Activated CD4-positive, alpha-beta memory T cell treated with anti-CD3 and anti-CD28 coated beads, Interleukin-2, amount 10 ng/mL, durations not matched to agents 7 days and 5 days (primary cell): ENCODE results near the gene SLC2A4RG. TPM values are rescaled to one million over a fixed set of nuclear protein-coding genes. Genes with fewer than 3 reads are reported as not detected.
"Not testable (repeated sequence)": the region's sequence is repeated elsewhere in the genome, so short reads cannot be mapped to it uniquely, and the experiment has no call there.

ENCODE experiments used
- CTCF ChIA-PET: fragments of 350-600 bp; sonication (Branson Sonifier 250); formaldehyde crosslinking; loops from one replicate; lab custom pipeline; 2021; ENCODE audit warnings: antibody characterized with exemption, inconsistent platforms; lab: Charles Lee
- POLR2A ChIA-PET: fragments of 350-600 bp; sonication (Branson Sonifier 250); formaldehyde crosslinking; loops from one replicate; lab custom pipeline; 2021; ENCODE audit warnings: antibody characterized with exemption; lab: Charles Lee
- DNase-seq: peaks from one replicate; pipeline ENCODE4 v3.0.0-alpha.2; 2020
- H3K27ac Mint-ChIP-seq: one replicate; pipeline ENCODE4 v1.8.0; 2021; ENCODE audit warnings: mild to moderate bottlenecking, mixed read lengths
- H3K27me3 Mint-ChIP-seq: one replicate; pipeline ENCODE4 v1.8.0; 2021; ENCODE audit warnings: mixed read lengths
- H3K36me3 Mint-ChIP-seq: one replicate; pipeline ENCODE4 v1.8.0; 2021; ENCODE audit warnings: low read depth, mixed read lengths
- H3K4me1 Mint-ChIP-seq: one replicate; pipeline ENCODE4 v1.8.0; 2021; ENCODE audit warnings: mixed read lengths
- H3K4me3 Mint-ChIP-seq: one replicate; pipeline ENCODE4 v1.8.0; 2021; ENCODE audit warnings: mild to moderate bottlenecking, mixed read lengths
- H3K9me3 Mint-ChIP-seq: one replicate; pipeline ENCODE4 v1.8.0; 2021; ENCODE audit warnings: mixed read lengths
- total RNA-seq, 2 experiments: library from RNA; stranded (reverse); gene quantifications; one replicate each; pipeline ENCODE4 v1.2.3, GENCODE V29; 2021

Gene SLC2A4RG
- total RNA-seq, 2 experiments from 2014 or later, result 88.3 to 90.4 TPM

GRCh38 chr20:63773571-63774241, 34.1 kb downstream of the SLC2A4RG start:
- no peak overlapping the region for H3K27ac Mint-ChIP-seq
- peaks cover 2% of the 10 kb centered on the region for H3K27me3 Mint-ChIP-seq
- H3K36me3 Mint-ChIP-seq, result no peaks in the 10 kb centered on the region
- no peak for DNase-seq
- no peak overlapping the region for H3K4me3 Mint-ChIP-seq
- H3K9me3 Mint-ChIP-seq, result no peaks in the 10 kb centered on the region
- H3K4me1 Mint-ChIP-seq, result no peaks in the 10 kb centered on the region
- ChIA-PET CTCF (interaction anchor here (1.5 kb wide), 1 partner anchor 11 kb away, joined by 3 read pairs; no protein-coding TSS in a partner anchor), POLR2A (no interaction called here)

GRCh38 chr20:63774306-63774705, 34.7 kb downstream of the SLC2A4RG start:
- H3K9me3 Mint-ChIP-seq, result no peaks in the 10 kb centered on the region
- no peaks in the 10 kb centered on the region for H3K4me1 Mint-ChIP-seq
- peaks cover 2% of the 10 kb centered on the region for H3K27me3 Mint-ChIP-seq
- no peak overlapping the region for H3K4me3 Mint-ChIP-seq
- no peaks in the 10 kb centered on the region for H3K36me3 Mint-ChIP-seq
- CTCF ChIA-PET, result interaction anchor here (1.1 to 1.5 kb wide), 2 partner anchors 10 to 12 kb away, joined by 3 read pairs; no protein-coding TSS in a partner anchor
- no peak overlapping the region for H3K27ac Mint-ChIP-seq
- POLR2A ChIA-PET, result no interaction called here
- no peak for DNase-seq

- no peaks in the 10 kb centered on the region for H3K4me1 Mint-ChIP-seq
- H3K9me3 Mint-ChIP-seq, result no peaks in the 10 kb centered on the region
- peaks cover 2% of the 10 kb centered on the region for H3K27me3 Mint-ChIP-seq
- CTCF ChIA-PET, result interaction anchor here (1.1 to 1.5 kb wide), 2 partner anchors 9 to 11 kb away, joined by 3 read pairs; no protein-coding TSS in a partner anchor
- H3K4me3 Mint-ChIP-seq, result no peak overlapping the region
- POLR2A ChIA-PET, result no interaction called here
- no peaks in the 10 kb centered on the region for H3K36me3 Mint-ChIP-seq
- no peak for DNase-seq
- H3K27ac Mint-ChIP-seq, result no peak overlapping the region
Observed at GRCh38 chr20:63775096-63775978, 35.8 kb downstream of the SLC2A4RG start.

- DNase-seq, H3K27ac Mint-ChIP-seq, H3K4me3 Mint-ChIP-seq, H3K4me1 Mint-ChIP-seq, H3K9me3 Mint-ChIP-seq, H3K27me3 Mint-ChIP-seq, H3K36me3 Mint-ChIP-seq, CTCF ChIA-PET, POLR2A ChIA-PET: not testable (repeated sequence)
Observed at GRCh38 chr20:63776875-63777274, 37.3 kb downstream of the SLC2A4RG start.

GRCh38 chr20:63777614-63778013, 38.0 kb downstream of the SLC2A4RG start:
- Mint-ChIP-seq H3K4me3 (no peak overlapping the region), H3K4me1 (peaks cover 11% of the 10 kb centered on the region), H3K9me3 (no peaks in the 10 kb centered on the region), H3K27me3 (peaks cover 2% of the 10 kb centered on the region), H3K36me3 (no peaks in the 10 kb centered on the region), H3K27ac (no peak overlapping the region)
- DNase-seq, result no peak
- ChIA-PET CTCF (no interaction called here), POLR2A (no interaction called here)

GRCh38 chr20:63778034-63778752, 38.6 kb downstream of the SLC2A4RG start:
- peaks cover 12% of the 10 kb centered on the region for H3K4me1 Mint-ChIP-seq
- H3K27ac Mint-ChIP-seq, result no peak overlapping the region
- no peaks in the 10 kb centered on the region for H3K36me3 Mint-ChIP-seq
- H3K4me3 Mint-ChIP-seq, result no peak overlapping the region
- no peak for DNase-seq
- ChIA-PET POLR2A (interaction anchor here (1.0 kb wide), 1 partner anchor 184 kb away, joined by 3 read pairs; no protein-coding TSS in a partner anchor), CTCF (interaction anchor here (0.6 to 1.9 kb wide), 3 partner anchors 94 to 261 kb away, joined by 3 to 5 read pairs (median 3); no protein-coding TSS in a partner anchor)
- peaks cover 2% of the 10 kb centered on the region for H3K27me3 Mint-ChIP-seq
- no peaks in the 10 kb centered on the region for H3K9me3 Mint-ChIP-seq

GRCh38 chr20:63778857-63779256, 39.3 kb downstream of the SLC2A4RG start:
- no peak overlapping the region for H3K4me3 Mint-ChIP-seq
- ChIA-PET POLR2A (interaction anchor here (1.0 kb wide), 1 partner anchor 183 kb away, joined by 3 read pairs; no protein-coding TSS in a partner anchor), CTCF (interaction anchor here (0.6 to 1.9 kb wide), 3 partner anchors 94 to 260 kb away, joined by 3 to 5 read pairs (median 3); no protein-coding TSS in a partner anchor)
- H3K36me3 Mint-ChIP-seq, result no peaks in the 10 kb centered on the region
- H3K27me3 Mint-ChIP-seq, result peaks cover 2% of the 10 kb centered on the region
- H3K9me3 Mint-ChIP-seq, result no peaks in the 10 kb centered on the region
- peaks cover 12% of the 10 kb centered on the region for H3K4me1 Mint-ChIP-seq
- no peak for DNase-seq
- H3K27ac Mint-ChIP-seq, result no peak overlapping the region

- H3K4me1 Mint-ChIP-seq, result peaks cover 14% of the 10 kb centered on the region
- DNase-seq, result no peak
- CTCF ChIA-PET, result interaction anchor here (0.6 kb wide), 1 partner anchor 20 kb away, joined by 3 read pairs; no protein-coding TSS in a partner anchor
- H3K9me3 Mint-ChIP-seq, result no peaks in the 10 kb centered on the region
- no peaks in the 10 kb centered on the region for H3K27me3 Mint-ChIP-seq
- no peak overlapping the region for H3K27ac Mint-ChIP-seq
- H3K4me3 Mint-ChIP-seq, result no peak overlapping the region
- H3K36me3 Mint-ChIP-seq, result no peaks in the 10 kb centered on the region
- POLR2A ChIA-PET, result no interaction called here
Observed at GRCh38 chr20:63781181-63781580, 41.6 kb downstream of the SLC2A4RG start.

- H3K36me3 Mint-ChIP-seq, result no peaks in the 10 kb centered on the region
- CTCF ChIA-PET, result interaction anchor here (0.6 to 1.1 kb wide), 2 partner anchors 20 to 192 kb away, joined by 3 read pairs; no protein-coding TSS in a partner anchor
- H3K4me3 Mint-ChIP-seq, result no peak overlapping the region
- peak; percentile 59 for DNase-seq
- POLR2A ChIA-PET, result no interaction called here
- H3K9me3 Mint-ChIP-seq, result no peaks in the 10 kb centered on the region
- peaks cover 17% of the 10 kb centered on the region for H3K4me1 Mint-ChIP-seq
- no peaks in the 10 kb centered on the region for H3K27me3 Mint-ChIP-seq
- H3K27ac Mint-ChIP-seq, result no peak overlapping the region
Observed at GRCh38 chr20:63782051-63782471, 42.5 kb downstream of the SLC2A4RG start.

GRCh38 chr20:63782521-63782971, 43.0 kb downstream of the SLC2A4RG start:
- H3K36me3 Mint-ChIP-seq, result no peaks in the 10 kb centered on the region
- no peak overlapping the region for H3K27ac Mint-ChIP-seq
- no peaks in the 10 kb centered on the region for H3K9me3 Mint-ChIP-seq
- CTCF ChIA-PET, result interaction anchor here (1.1 kb wide), 1 partner anchor 192 kb away, joined by 3 read pairs; no protein-coding TSS in a partner anchor
- H3K4me3 Mint-ChIP-seq, result no peak overlapping the region
- DNase-seq, result no peak
- H3K27me3 Mint-ChIP-seq, result peaks cover 2% of the 10 kb centered on the region
- H3K4me1 Mint-ChIP-seq, result peaks cover 17% of the 10 kb centered on the region
- POLR2A ChIA-PET, result no interaction called here

- peaks cover 17% of the 10 kb centered on the region for H3K4me1 Mint-ChIP-seq
- POLR2A ChIA-PET, result interaction anchor here (1.1 kb wide), 1 partner anchor 74 kb away, joined by 4 read pairs; no protein-coding TSS in a partner anchor
- peaks cover 5% of the 10 kb centered on the region for H3K27me3 Mint-ChIP-seq
- no peak for DNase-seq
- H3K9me3 Mint-ChIP-seq, result no peaks in the 10 kb centered on the region
- H3K27ac Mint-ChIP-seq, result no peak overlapping the region
- H3K4me3 Mint-ChIP-seq, result no peak overlapping the region
- no peaks in the 10 kb centered on the region for H3K36me3 Mint-ChIP-seq
- CTCF ChIA-PET, result interaction anchor here (1.0 to 2.0 kb wide), 5 partner anchors 9 to 81 kb away, joined by 3 to 7 read pairs (median 3); partner anchors contain the start of genes ARFRP1 and TPD52L2
Observed at GRCh38 chr20:63783970-63784369, 44.4 kb downstream of the SLC2A4RG start.

- no peaks in the 10 kb centered on the region for H3K9me3 Mint-ChIP-seq
- H3K27ac Mint-ChIP-seq, result no peak overlapping the region
- DNase-seq, result no peak
- peaks cover 5% of the 10 kb centered on the region for H3K27me3 Mint-ChIP-seq
- CTCF ChIA-PET, result interaction anchor here (0.7 to 2.0 kb wide), 16 partner anchors 8 to 335 kb away, joined by 3 to 8 read pairs (median 4); partner anchors contain the start of genes LIME1, PTK6 and TPD52L2
- peaks cover 17% of the 10 kb centered on the region for H3K4me1 Mint-ChIP-seq
- POLR2A ChIA-PET, result interaction anchor here (0.8 kb wide), 1 partner anchor 57 kb away, joined by 3 read pairs; no protein-coding TSS in a partner anchor
- no peak overlapping the region for H3K4me3 Mint-ChIP-seq
- H3K36me3 Mint-ChIP-seq, result no peaks in the 10 kb centered on the region
Observed at GRCh38 chr20:63785691-63786131, 46.1 kb downstream of the SLC2A4RG start.
